H9 (cell line): Measurements from ENCODE around the gene NR3C2. TPM values are rescaled to one million over a fixed set of nuclear protein-coding genes. Genes with fewer than 3 reads are reported as not detected.

Experiments
- DNase-seq: peaks from one replicate; pipeline ENCODE4 v3.0.0-alpha.2; 2017
- H2AFZ ChIP-seq: one replicate; pipeline ENCODE4 v1.6.1; 2013; ENCODE audit warnings: mild to moderate bottlenecking, low read length, control low read depth, moderate library complexity
- H2AK5ac ChIP-seq: 2 replicates; pipeline ENCODE4 v1.6.1; 2013; ENCODE audit warnings: low read length, control low read depth, mixed read lengths; ENCODE audit not compliant: insufficient read length
- H2BK120ac ChIP-seq: one replicate; pipeline ENCODE4 v1.6.1; 2013; ENCODE audit warnings: low read depth, mild to moderate bottlenecking, low read length, control low read depth, inconsistent platforms; ENCODE audit not compliant: poor library complexity, severe bottlenecking
- H2BK12ac ChIP-seq: 2 replicates; pipeline ENCODE4 v1.6.1; 2013; ENCODE audit warnings: low read length, control low read depth, mixed read lengths, low read depth; ENCODE audit not compliant: insufficient read length
- H2BK15ac ChIP-seq: 2 replicates; pipeline ENCODE4 v1.6.1; 2013; ENCODE audit warnings: low read depth, low read length, control low read depth
- H2BK20ac ChIP-seq: one replicate; pipeline ENCODE4 v1.6.1; 2013; ENCODE audit warnings: low read depth, mild to moderate bottlenecking, low read length, control low read depth, inconsistent platforms; ENCODE audit not compliant: poor library complexity, severe bottlenecking
- H2BK5ac ChIP-seq: 2 replicates; pipeline ENCODE4 v1.6.1; 2013; ENCODE audit warnings: low read length, control low read depth, mixed read lengths; ENCODE audit not compliant: insufficient read length
- H3K14ac ChIP-seq: 2 replicates; pipeline ENCODE4 v1.6.1; 2013; ENCODE audit warnings: low read length, control low read depth; ENCODE audit not compliant: insufficient read depth
- H3K18ac ChIP-seq: 2 replicates; pipeline ENCODE4 v1.6.1; 2013; ENCODE audit warnings: low read depth, mild to moderate bottlenecking, mixed read lengths, low read length, control low read depth; ENCODE audit not compliant: insufficient read length
- H3K23ac ChIP-seq: 2 replicates; pipeline ENCODE4 v1.6.1; 2013; ENCODE audit warnings: low read length, control low read depth, mixed read lengths, low read depth; ENCODE audit not compliant: insufficient read length
- H3K23me2 ChIP-seq: 2 replicates; pipeline ENCODE4 v1.6.1; 2013; ENCODE audit warnings: low read depth, mild to moderate bottlenecking, mixed read lengths, low read length, control low read depth; ENCODE audit not compliant: insufficient read length, poor library complexity, severe bottlenecking
- H3K27ac ChIP-seq: 2 replicates; pipeline ENCODE4 v1.5.1; 2013; ENCODE audit warnings: low read length, control low read depth, mixed read lengths, low read depth; ENCODE audit not compliant: insufficient read length
- H3K27me3 ChIP-seq: 2 replicates; pipeline ENCODE4 v1.6.1; 2013; ENCODE audit warnings: low read length, control low read depth, inconsistent platforms; ENCODE audit not compliant: insufficient read depth
- H3K4ac ChIP-seq: 2 replicates; pipeline ENCODE4 v1.6.1; 2013; ENCODE audit warnings: low read depth, mild to moderate bottlenecking, control low read depth, inconsistent platforms, low read length, moderate library complexity
- H3K4me1 ChIP-seq: 2 replicates; pipeline ENCODE4 v1.6.1; 2013; ENCODE audit warnings: low read length, control low read depth, inconsistent platforms; ENCODE audit not compliant: insufficient read depth
- H3K4me2 ChIP-seq: 2 replicates; pipeline ENCODE4 v1.6.1; 2013; ENCODE audit warnings: low read length, control low read depth, mixed read lengths; ENCODE audit not compliant: insufficient read length, insufficient read depth
- H3K56ac ChIP-seq: 2 replicates; pipeline ENCODE4 v1.6.1; 2013; ENCODE audit warnings: low read depth, mild to moderate bottlenecking, mixed read lengths, low read length, control low read depth; ENCODE audit not compliant: insufficient read length
- H3K79me1 ChIP-seq: 2 replicates; pipeline ENCODE4 v1.6.1; 2013; ENCODE audit warnings: low read depth, mild to moderate bottlenecking, moderate library complexity, low read length, control low read depth, inconsistent platforms; ENCODE audit not compliant: insufficient read depth, poor library complexity, severe bottlenecking
- H3K79me2 ChIP-seq: 2 replicates; pipeline ENCODE4 v1.6.1; 2013; ENCODE audit warnings: low read length, control low read depth, inconsistent platforms; ENCODE audit not compliant: insufficient read depth
- H3K9ac ChIP-seq: 2 replicates; pipeline ENCODE4 v1.6.1; 2013; ENCODE audit warnings: low read length, control low read depth, mixed read lengths; ENCODE audit not compliant: insufficient read length; ENCODE audit errors: extremely low read depth
- H3K9me3 ChIP-seq: one replicate; pipeline ENCODE4 v1.6.1; 2013; ENCODE audit warnings: low read depth, low read length, inconsistent platforms; ENCODE audit not compliant: control insufficient read depth
- H3T11ph ChIP-seq: one replicate; pipeline ENCODE4 v1.6.1; 2013; ENCODE audit warnings: mild to moderate bottlenecking, low read length, control low read depth, inconsistent platforms
- H4K20me1 ChIP-seq: one replicate; pipeline ENCODE4 v1.6.1; 2013; ENCODE audit not compliant: control insufficient read depth, insufficient read length, insufficient read depth
- H4K5ac ChIP-seq: 2 replicates; pipeline ENCODE4 v1.6.1; 2013; ENCODE audit warnings: low read depth, mild to moderate bottlenecking, mixed read lengths, low read length, control low read depth; ENCODE audit not compliant: insufficient read length
- H4K8ac ChIP-seq: replicated peaks from 2 replicates; pipeline ENCODE4 v1.6.1; 2013; ENCODE audit warnings: low read length, control low read depth, mixed read lengths, low read depth; ENCODE audit not compliant: insufficient read length
- H4K91ac ChIP-seq: 2 replicates; pipeline ENCODE4 v1.6.1; 2013; ENCODE audit warnings: low read depth, mild to moderate bottlenecking, moderate library complexity, mixed read lengths, low read length, control low read depth; ENCODE audit not compliant: insufficient read length
- H3K27ac Mint-ChIP-seq, 3 experiments: 2 replicates in 2 of 3; 3 replicates in 1 of 3; pipeline ENCODE4 v1.8.0; 2020 to 2021; ENCODE audit warnings: mixed read lengths in 3 of 3, mild to moderate bottlenecking in 1 of 3, moderate library complexity in 1 of 3
- H3K27me3 Mint-ChIP-seq: 2 replicates; pipeline ENCODE4 v1.8.0; 2021; ENCODE audit warnings: low read depth, mild to moderate bottlenecking, moderate library complexity, mixed read lengths
- H3K36me3 Mint-ChIP-seq, 3 experiments: 2 replicates in 2 of 3; 3 replicates in 1 of 3; pipeline ENCODE4 v1.8.0; 2020 to 2021; ENCODE audit warnings: low read depth in 3 of 3, mixed read lengths in 3 of 3; ENCODE audit not compliant: insufficient read depth in 1 of 3
- H3K4me1 Mint-ChIP-seq, 2 experiments: 2 replicates each; pipeline ENCODE4 v1.8.0; 2020; ENCODE audit warnings: mixed read lengths in 2 of 2
- H3K4me3 Mint-ChIP-seq, 2 experiments: 2 replicates in 1 of 2; 3 replicates in 1 of 2; pipeline ENCODE4 v1.8.0; 2020 to 2021; ENCODE audit warnings: mild to moderate bottlenecking in 2 of 2, mixed read lengths in 2 of 2, moderate library complexity in 1 of 2
- H3K9me3 Mint-ChIP-seq, 2 experiments: 2 replicates in 1 of 2; 3 replicates in 1 of 2; pipeline ENCODE4 v1.8.0; 2020; ENCODE audit warnings: mild to moderate bottlenecking in 2 of 2, mixed read lengths in 2 of 2, moderate library complexity in 1 of 2
- WGBS: extraction: QIAGEN DNeasy Blood & Tissue Kit; methylation state at CpG from one replicate; pipeline ENCODE4 v1.1.7; 2013; ENCODE audit warnings: missing lambda C conversion rate, low lambda C conversion rate, mixed read lengths; ENCODE audit not compliant: insufficient read length; ENCODE audit errors: extremely low coverage; 5-methylcytosine and 5-hydroxymethylcytosine counted together
- total RNA-seq: library from RNA; stranded (reverse); gene quantifications from 2 replicates; pipeline ENCODE4 v1.2.1, GENCODE V29; 2021
- TF ChIP-seq, protein P1 (sequence below): fragments of 200-600 bp; sonication (generic); conservative IDR thresholded peaks from 3 replicates; pipeline ENCODE4 v1.8.0; 2021; ENCODE audit warnings: antibody characterized with exemption, mild to moderate bottlenecking

The NR3C2 gene
- total RNA-seq, 1 experiment from 2014 or later, result 1.4 TPM

DNA sequence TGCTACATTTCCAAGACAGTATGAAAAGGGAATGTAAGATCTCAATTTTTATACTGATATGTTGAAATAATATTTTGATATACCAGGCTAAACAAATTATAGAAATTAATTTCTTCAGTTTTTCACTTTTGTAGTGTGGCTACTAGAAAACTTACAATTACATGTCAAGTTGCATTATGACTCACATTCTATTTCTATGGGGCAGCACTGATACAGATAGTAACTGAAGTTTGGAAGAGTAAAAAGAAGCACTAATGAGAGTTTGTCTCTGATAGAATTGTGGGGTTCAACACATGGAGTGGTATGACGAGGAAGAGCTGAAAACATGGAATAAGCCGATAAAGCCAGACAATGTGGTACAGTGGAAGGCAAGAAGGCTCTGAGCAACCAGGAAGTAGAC is 95.6 kb downstream of the NR3C2 start:
- Histone ChIP-seq H2BK15ac (no peak overlapping the region), H2AK5ac (no peak overlapping the region), H3K27me3 (no peaks in the 10 kb centered on the region), H3K27ac (no peak overlapping the region), H3K4ac (no peak overlapping the region), H2BK120ac (no peak overlapping the region), H4K20me1 (no peaks in the 10 kb centered on the region), H3K23me2 (no peaks in the 10 kb centered on the region), H3T11ph (no peak overlapping the region), H3K79me1 (no peaks in the 10 kb centered on the region), H3K4me1 (no peaks in the 10 kb centered on the region), H3K9me3 (no peaks in the 10 kb centered on the region), H3K18ac (no peak overlapping the region), H3K9ac (no peak overlapping the region), H3K4me2 (no peak overlapping the region), H4K8ac (no peak overlapping the region), H3K56ac (no peak overlapping the region), H2BK5ac (no peak overlapping the region), H3K23ac (no peak overlapping the region), H2BK12ac (no peak overlapping the region), H3K14ac (no peak overlapping the region), H4K91ac (no peak overlapping the region), H2AFZ (no peak overlapping the region), H2BK20ac (no peak overlapping the region), H3K79me2 (no peaks in the 10 kb centered on the region), H4K5ac (no peak overlapping the region)
- WGBS, result no CpG with 5 or more reads among the region's 2 CpGs
- DNase-seq, result no peak
- Mint-ChIP-seq H3K4me1 (peaks cover 3% of the 10 kb centered on the region in 2 experiments; a peak in 1 of 4 replicates), H3K4me3 (no peak overlapping the region), H3K27me3 (no peaks in the 10 kb centered on the region), H3K9me3 (no peaks in the 10 kb centered on the region), H3K27ac (no peak overlapping the region), H3K36me3 (no peaks in the 10 kb centered on the region)
- TF ChIP-seq, protein P1, sequence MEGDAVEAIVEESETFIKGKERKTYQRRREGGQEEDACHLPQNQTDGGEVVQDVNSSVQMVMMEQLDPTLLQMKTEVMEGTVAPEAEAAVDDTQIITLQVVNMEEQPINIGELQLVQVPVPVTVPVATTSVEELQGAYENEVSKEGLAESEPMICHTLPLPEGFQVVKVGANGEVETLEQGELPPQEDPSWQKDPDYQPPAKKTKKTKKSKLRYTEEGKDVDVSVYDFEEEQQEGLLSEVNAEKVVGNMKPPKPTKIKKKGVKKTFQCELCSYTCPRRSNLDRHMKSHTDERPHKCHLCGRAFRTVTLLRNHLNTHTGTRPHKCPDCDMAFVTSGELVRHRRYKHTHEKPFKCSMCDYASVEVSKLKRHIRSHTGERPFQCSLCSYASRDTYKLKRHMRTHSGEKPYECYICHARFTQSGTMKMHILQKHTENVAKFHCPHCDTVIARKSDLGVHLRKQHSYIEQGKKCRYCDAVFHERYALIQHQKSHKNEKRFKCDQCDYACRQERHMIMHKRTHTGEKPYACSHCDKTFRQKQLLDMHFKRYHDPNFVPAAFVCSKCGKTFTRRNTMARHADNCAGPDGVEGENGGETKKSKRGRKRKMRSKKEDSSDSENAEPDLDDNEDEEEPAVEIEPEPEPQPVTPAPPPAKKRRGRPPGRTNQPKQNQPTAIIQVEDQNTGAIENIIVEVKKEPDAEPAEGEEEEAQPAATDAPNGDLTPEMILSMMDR, result no peak
